Fibroblast of pulmonary artery (primary cell): Measurements from ENCODE around the gene DENND6A.

Experiments used
- DNase-seq: peaks from one replicate; pipeline ENCODE4 v3.0.0-alpha.2; 2010; ENCODE audit warnings: low read depth
- H3K4me3 ChIP-seq: replicated peaks from 2 replicates; pipeline ENCODE4 v1.5.1; 2011; ENCODE audit warnings: low read depth, mild to moderate bottlenecking, control low read depth, low read length, moderate library complexity
- CTCF ChIP-seq: IDR thresholded peaks from 2 replicates; pipeline ENCODE4 v1.5.1; 2011; ENCODE audit warnings: mild to moderate bottlenecking, control low read depth, low read length, inconsistent platforms; ENCODE audit errors: missing control alignments

Gene DENND6A

GRCh38 chr3:57688291-57688690 is 4.6 kb downstream of the DENND6A start:
- DNase-seq, result no peak
- TF ChIP-seq CTCF, result no peak
- H3K4me3 ChIP-seq, result no peak overlapping the region

GRCh38 chr3:57683286-57683685 is 9.6 kb downstream of the DENND6A start:
- no peak for TF ChIP-seq CTCF
- DNase-seq, result no peak
- no peak overlapping the region for H3K4me3 ChIP-seq

GRCh38 chr3:57682284-57682683 is 10.6 kb downstream of the DENND6A start:
- H3K4me3 ChIP-seq, result no peak overlapping the region
- TF ChIP-seq CTCF, result peak; percentile 11
- DNase-seq, result peak; percentile 14

- TF ChIP-seq CTCF, result no peak
- no peak overlapping the region for H3K4me3 ChIP-seq
- DNase-seq, result no peak
Observed at GRCh38 chr3:57681691-57682090, 11.2 kb downstream of the DENND6A start.

GRCh38 chr3:57680046-57680445 is 12.8 kb downstream of the DENND6A start:
- DNase-seq, result no peak
- H3K4me3 ChIP-seq, result no peak overlapping the region
- TF ChIP-seq CTCF, result no peak

- no peak overlapping the region for H3K4me3 ChIP-seq
- no peak for DNase-seq
- TF ChIP-seq CTCF, result no peak
Observed at GRCh38 chr3:57675530-57675929, 17.3 kb downstream of the DENND6A start.

- DNase-seq, result no peak
- TF ChIP-seq CTCF, result no peak
- H3K4me3 ChIP-seq, result no peak overlapping the region
Observed at GRCh38 chr3:57673156-57673555, 19.7 kb downstream of the DENND6A start.
